Measurements from ENCODE around the gene ELOVL2. TPM values are rescaled to one million over a fixed set of nuclear protein-coding genes. Genes with fewer than 3 reads are reported as not detected.

ELOVL2 gene
- total and polyA plus RNA-seq, 2 donors (not counting 1 experiment from before 2014, with no cell fraction given), result not detected

GRCh38 chr6:11023032-11023431 lies 21.1 kb downstream of the ELOVL2 start:
- H3K9ac ChIP-seq (ENCODE audit: low read length), result no peak overlapping the region
- ChIA-PET CTCF (no interaction called here), POLR2A (no interaction called here)
- H3K4me2 ChIP-seq (replicated peaks; ENCODE audit: low read depth, low read length, poor library complexity, severe bottlenecking), result no peak overlapping the region
- no peak overlapping the region for H3K27ac Mint-ChIP-seq
- no peaks in the 10 kb centered on the region for H3K9me3 Mint-ChIP-seq (ENCODE audit: insufficient read depth)
- H3K36me3 ChIP-seq (replicated peaks in 1 of 2; ENCODE audit: control extremely low read depth in 1 of 2, control insufficient read depth in 1 of 2, extremely low read depth in 1 of 2, insufficient read depth in 2 of 2, low read length in 1 of 2), result no peaks in the 10 kb centered on the region
- intact Hi-C loops (cut with micrococcal nuclease), result no loop called here
- no peaks in the 10 kb centered on the region for H3K79me2 ChIP-seq (ENCODE audit: control insufficient read depth, insufficient read depth, low read length)
- no peak for ATAC-seq (ENCODE audit: low read depth)
- peaks cover 0 to 22% (median 10%) of the 10 kb centered on the region in 4 experiments for H3K27me3 ChIP-seq (replicated peaks in 1 of 4; ENCODE audit: control extremely low read depth in 1 of 4, control insufficient read depth in 3 of 4, insufficient read depth in 4 of 4, low read length in 3 of 4)
- H4K20me1 ChIP-seq (ENCODE audit: control insufficient read depth, insufficient read depth, low read length, poor library complexity, severe bottlenecking), result no peaks in the 10 kb centered on the region
- peaks cover 10% of the 10 kb centered on the region in 2 donors for H3K4me1 ChIP-seq (ENCODE audit: control insufficient read depth in 2 of 2, insufficient read depth in 2 of 2, low read length in 2 of 2)
- H2AFZ ChIP-seq (ENCODE audit: insufficient read depth, low read depth, low read length, poor library complexity, severe bottlenecking), result no peak overlapping the region
- no peak overlapping the region for H3K27ac ChIP-seq (ENCODE audit: low read length in 2 of 2)
- H3K9me3 ChIP-seq (ENCODE audit: control extremely low read depth in 1 of 3, control insufficient read depth in 2 of 3, insufficient read depth in 1 of 3, low read length in 2 of 3), result no peaks in the 10 kb centered on the region
- no peak for TF ChIP-seq EZH2 (IDR thresholded peaks at IDR 0.05; ENCODE audit: borderline replicate concordance, insufficient read depth, low read depth, low read length, poor library complexity, severe bottlenecking)
- TF ChIP-seq CTCF (IDR thresholded peaks at IDR 0.05), result no peak
- H3K4me3 ChIP-seq (ENCODE audit: control extremely low read depth in 1 of 5, extremely low read depth in 1 of 5, insufficient read depth in 1 of 5, low read depth in 2 of 5, low read length in 4 of 5), result no peak overlapping the region
- H3K27me3 Mint-ChIP-seq, result peaks cover 39% of the 10 kb centered on the region
- no peak overlapping the region for H3K4me3 Mint-ChIP-seq
- peaks cover 9% of the 10 kb centered on the region for H3K4me1 Mint-ChIP-seq
- no peak for DNase-seq

GRCh38 chr6:11021714-11022113 lies 22.4 kb downstream of the ELOVL2 start:
- intact Hi-C loops (cut with micrococcal nuclease), result no loop called here
- 84% methylated on average over 5 of the region's 7 CpGs for WGBS (ENCODE audit: insufficient coverage)
- H4K20me1 ChIP-seq (ENCODE audit: control insufficient read depth, insufficient read depth, low read length, poor library complexity, severe bottlenecking), result no peaks in the 10 kb centered on the region
- H3K27me3 ChIP-seq (replicated peaks in 1 of 4; ENCODE audit: control extremely low read depth in 1 of 4, control insufficient read depth in 3 of 4, insufficient read depth in 4 of 4, low read length in 3 of 4), result peaks cover 0 to 15% (median 7%) of the 10 kb centered on the region in 4 experiments
- H3K27ac ChIP-seq (ENCODE audit: low read length in 2 of 2), result no peak overlapping the region
- no peaks in the 10 kb centered on the region for H3K9me3 ChIP-seq (ENCODE audit: control extremely low read depth in 1 of 3, control insufficient read depth in 2 of 3, insufficient read depth in 1 of 3, low read length in 2 of 3)
- CTCF ChIA-PET, result no interaction called here
- H3K27me3 Mint-ChIP-seq, result peaks cover 33% of the 10 kb centered on the region
- POLR2A ChIA-PET, result no interaction called here
- H2AFZ ChIP-seq (ENCODE audit: insufficient read depth, low read depth, low read length, poor library complexity, severe bottlenecking), result no peak overlapping the region
- H3K4me3 ChIP-seq (ENCODE audit: control extremely low read depth in 1 of 5, extremely low read depth in 1 of 5, insufficient read depth in 1 of 5, low read depth in 2 of 5, low read length in 4 of 5), result no peak overlapping the region
- peaks cover 10% of the 10 kb centered on the region in 2 donors for H3K4me1 ChIP-seq (ENCODE audit: control insufficient read depth in 2 of 2, insufficient read depth in 2 of 2, low read length in 2 of 2)
- ATAC-seq (ENCODE audit: low read depth) (no peak), DNase-seq (no peak)
- H3K4me3 Mint-ChIP-seq, result no peak overlapping the region
- no peaks in the 10 kb centered on the region for H3K36me3 ChIP-seq (replicated peaks in 1 of 2; ENCODE audit: control extremely low read depth in 1 of 2, control insufficient read depth in 1 of 2, extremely low read depth in 1 of 2, insufficient read depth in 2 of 2, low read length in 1 of 2)
- no peak overlapping the region for H3K9ac ChIP-seq (ENCODE audit: low read length)
- no peak overlapping the region for H3K27ac Mint-ChIP-seq
- H3K4me1 Mint-ChIP-seq, result peaks cover 9% of the 10 kb centered on the region
- H3K79me2 ChIP-seq (ENCODE audit: control insufficient read depth, insufficient read depth, low read length), result no peaks in the 10 kb centered on the region
- H3K9me3 Mint-ChIP-seq (ENCODE audit: insufficient read depth), result no peaks in the 10 kb centered on the region
- H3K4me2 ChIP-seq (replicated peaks; ENCODE audit: low read depth, low read length, poor library complexity, severe bottlenecking), result no peak overlapping the region
- no peak for TF ChIP-seq EZH2 (IDR thresholded peaks at IDR 0.05; ENCODE audit: borderline replicate concordance, insufficient read depth, low read depth, low read length, poor library complexity, severe bottlenecking)

Data from B cell (primary cell).